ENCODE data around the gene RUVBL2. TPM values are rescaled to one million over a fixed set of nuclear protein-coding genes. Genes with fewer than 3 reads are reported as not detected.
A peak's percentile ranks its signal among the peaks of the same experiment; 100 is the strongest.

Gene RUVBL2
- polyA plus RNA-seq, 1 donor from 2014 or later: 184 TPM

DNA sequence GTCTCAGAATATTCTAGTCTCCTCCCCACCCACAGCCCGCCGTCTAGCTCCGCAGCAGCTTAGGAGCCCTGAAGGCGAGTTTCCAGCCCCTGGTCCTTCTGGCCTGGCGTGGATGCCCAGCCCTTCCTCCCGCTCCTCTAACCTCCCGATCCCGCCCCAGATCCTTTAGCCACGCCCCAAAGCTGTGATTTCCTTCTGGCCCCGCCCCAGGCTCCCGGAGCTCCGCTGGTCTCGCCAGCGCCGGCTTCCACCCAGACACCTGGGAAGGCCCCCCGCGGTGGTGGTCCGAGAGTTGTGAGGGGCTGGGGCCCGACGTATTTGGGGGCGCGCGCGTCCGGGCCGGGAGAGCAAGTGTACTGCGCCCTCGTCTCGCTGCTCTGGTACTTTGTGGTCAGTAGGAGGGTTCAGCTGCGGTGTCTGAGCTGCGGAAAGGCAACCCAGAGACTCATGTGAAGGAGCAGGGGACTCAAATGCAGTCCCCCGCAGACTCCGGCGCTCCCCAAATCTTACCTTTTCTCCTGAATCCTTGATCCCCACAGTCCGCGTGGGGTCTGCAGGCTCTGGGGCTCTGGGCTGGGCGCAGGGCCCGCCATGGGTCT is 64.0 kb downstream of the RUVBL2 start, which contains the start of gene CGB7:
Gene CGB7, minus strand, starts transcription at position 114 of the 599 bp plus-strand sequence. CDS start 2,374 bp downstream, outside the sequence.
- H3K9ac ChIP-seq (ENCODE audit: low read length): no peak within 1 kb of the TSS
- no peak within 1 kb of the TSS for H3K27ac ChIP-seq (ENCODE audit: low read length)
- no peak within 1 kb of the TSS for H3K4me2 ChIP-seq (ENCODE audit: low read length)
- H3K4me3 ChIP-seq (ENCODE audit: low read length): peak within 1 kb of the TSS; percentile 58
- TF ChIP-seq EZH2 (IDR thresholded peaks at IDR 0.05; ENCODE audit: borderline replicate concordance, insufficient read depth, low read length, poor library complexity, severe bottlenecking): no peak
- no peak for TF ChIP-seq TAF1 (IDR thresholded peaks at IDR 0.05; ENCODE audit: low read depth)
- TF ChIP-seq POLR2AphosphoS5 (IDR thresholded peaks at IDR 0.05): no peak
- H2AFZ ChIP-seq (ENCODE audit: low read depth, low read length): no peak within 1 kb of the TSS
- H3K9me2 ChIP-seq (ENCODE audit: insufficient read depth, low read length): no peaks in the 10 kb centered on the region
- H3K9me3 ChIP-seq (ENCODE audit: low read length): no peaks in the 10 kb centered on the region
- no peaks in the 10 kb centered on the region for H4K20me1 ChIP-seq (ENCODE audit: insufficient read depth)
- no peaks in the 10 kb centered on the region for H3K36me3 ChIP-seq (ENCODE audit: insufficient read depth, low read length)
- H3K27me3 ChIP-seq (ENCODE audit: insufficient read depth, low read depth, low read length): peaks cover 32% of the 10 kb centered on the region
- no peaks in the 10 kb centered on the region for H3K79me2 ChIP-seq (replicated peaks; ENCODE audit: insufficient read depth, low read length)
- H3F3A ChIP-seq (ENCODE audit: insufficient read depth, low read length, poor library complexity, severe bottlenecking): no peaks in the 10 kb centered on the region

DNA sequence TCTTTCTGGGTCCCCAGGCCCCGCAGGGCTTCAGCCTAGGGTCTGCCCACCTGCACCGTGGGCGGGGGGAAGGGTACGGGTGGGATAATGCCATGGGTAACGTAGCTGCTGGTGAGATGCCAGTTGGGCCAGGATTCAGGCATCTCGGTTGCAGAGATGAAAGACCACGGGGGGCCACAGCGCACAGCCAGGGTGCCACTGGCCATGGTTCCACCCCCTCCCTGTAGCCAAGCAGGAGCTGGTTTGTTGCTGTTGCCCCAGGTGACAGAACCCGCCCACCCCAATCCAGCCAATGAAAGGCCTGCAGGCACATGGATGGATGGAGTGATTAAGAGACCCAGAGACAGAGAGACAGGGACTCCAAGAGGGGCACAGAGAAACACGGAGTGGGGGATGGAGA is 64.9 kb downstream of the RUVBL2 start:
- H3F3A ChIP-seq (ENCODE audit: insufficient read depth, low read length, poor library complexity, severe bottlenecking): no peaks in the 10 kb centered on the region
- no peak overlapping the region for H3K9ac ChIP-seq (ENCODE audit: low read length)
- H3K36me3 ChIP-seq (ENCODE audit: insufficient read depth, low read length): no peaks in the 10 kb centered on the region
- H3K4me2 ChIP-seq (ENCODE audit: low read length): no peak overlapping the region
- H3K9me2 ChIP-seq (ENCODE audit: insufficient read depth, low read length): no peaks in the 10 kb centered on the region
- TF ChIP-seq, protein P1, sequence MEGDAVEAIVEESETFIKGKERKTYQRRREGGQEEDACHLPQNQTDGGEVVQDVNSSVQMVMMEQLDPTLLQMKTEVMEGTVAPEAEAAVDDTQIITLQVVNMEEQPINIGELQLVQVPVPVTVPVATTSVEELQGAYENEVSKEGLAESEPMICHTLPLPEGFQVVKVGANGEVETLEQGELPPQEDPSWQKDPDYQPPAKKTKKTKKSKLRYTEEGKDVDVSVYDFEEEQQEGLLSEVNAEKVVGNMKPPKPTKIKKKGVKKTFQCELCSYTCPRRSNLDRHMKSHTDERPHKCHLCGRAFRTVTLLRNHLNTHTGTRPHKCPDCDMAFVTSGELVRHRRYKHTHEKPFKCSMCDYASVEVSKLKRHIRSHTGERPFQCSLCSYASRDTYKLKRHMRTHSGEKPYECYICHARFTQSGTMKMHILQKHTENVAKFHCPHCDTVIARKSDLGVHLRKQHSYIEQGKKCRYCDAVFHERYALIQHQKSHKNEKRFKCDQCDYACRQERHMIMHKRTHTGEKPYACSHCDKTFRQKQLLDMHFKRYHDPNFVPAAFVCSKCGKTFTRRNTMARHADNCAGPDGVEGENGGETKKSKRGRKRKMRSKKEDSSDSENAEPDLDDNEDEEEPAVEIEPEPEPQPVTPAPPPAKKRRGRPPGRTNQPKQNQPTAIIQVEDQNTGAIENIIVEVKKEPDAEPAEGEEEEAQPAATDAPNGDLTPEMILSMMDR (IDR thresholded peaks at IDR 0.05; ENCODE audit: poor library complexity, severe bottlenecking): no peak
- TF ChIP-seq EP300 (conservative IDR thresholded peaks at IDR 0.05; ENCODE audit: poor library complexity, severe bottlenecking): no peak
- TF ChIP-seq MXI1 (conservative IDR thresholded peaks at IDR 0.05; ENCODE audit: poor library complexity, severe bottlenecking): no peak
- TF ChIP-seq SMC3 (conservative IDR thresholded peaks at IDR 0.05; ENCODE audit: poor library complexity): no peak
- no peak for TF ChIP-seq TAF1 (IDR thresholded peaks at IDR 0.05; ENCODE audit: low read depth)
- TF ChIP-seq, protein P2, sequence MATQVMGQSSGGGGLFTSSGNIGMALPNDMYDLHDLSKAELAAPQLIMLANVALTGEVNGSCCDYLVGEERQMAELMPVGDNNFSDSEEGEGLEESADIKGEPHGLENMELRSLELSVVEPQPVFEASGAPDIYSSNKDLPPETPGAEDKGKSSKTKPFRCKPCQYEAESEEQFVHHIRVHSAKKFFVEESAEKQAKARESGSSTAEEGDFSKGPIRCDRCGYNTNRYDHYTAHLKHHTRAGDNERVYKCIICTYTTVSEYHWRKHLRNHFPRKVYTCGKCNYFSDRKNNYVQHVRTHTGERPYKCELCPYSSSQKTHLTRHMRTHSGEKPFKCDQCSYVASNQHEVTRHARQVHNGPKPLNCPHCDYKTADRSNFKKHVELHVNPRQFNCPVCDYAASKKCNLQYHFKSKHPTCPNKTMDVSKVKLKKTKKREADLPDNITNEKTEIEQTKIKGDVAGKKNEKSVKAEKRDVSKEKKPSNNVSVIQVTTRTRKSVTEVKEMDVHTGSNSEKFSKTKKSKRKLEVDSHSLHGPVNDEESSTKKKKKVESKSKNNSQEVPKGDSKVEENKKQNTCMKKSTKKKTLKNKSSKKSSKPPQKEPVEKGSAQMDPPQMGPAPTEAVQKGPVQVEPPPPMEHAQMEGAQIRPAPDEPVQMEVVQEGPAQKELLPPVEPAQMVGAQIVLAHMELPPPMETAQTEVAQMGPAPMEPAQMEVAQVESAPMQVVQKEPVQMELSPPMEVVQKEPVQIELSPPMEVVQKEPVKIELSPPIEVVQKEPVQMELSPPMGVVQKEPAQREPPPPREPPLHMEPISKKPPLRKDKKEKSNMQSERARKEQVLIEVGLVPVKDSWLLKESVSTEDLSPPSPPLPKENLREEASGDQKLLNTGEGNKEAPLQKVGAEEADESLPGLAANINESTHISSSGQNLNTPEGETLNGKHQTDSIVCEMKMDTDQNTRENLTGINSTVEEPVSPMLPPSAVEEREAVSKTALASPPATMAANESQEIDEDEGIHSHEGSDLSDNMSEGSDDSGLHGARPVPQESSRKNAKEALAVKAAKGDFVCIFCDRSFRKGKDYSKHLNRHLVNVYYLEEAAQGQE (IDR thresholded peaks at IDR 0.05; ENCODE audit: borderline replicate concordance): no peak
- no peak for TF ChIP-seq POLR2AphosphoS5 (IDR thresholded peaks at IDR 0.05)
- no peak for TF ChIP-seq RAD21 (conservative IDR thresholded peaks at IDR 0.05)
- TF ChIP-seq EZH2 (IDR thresholded peaks at IDR 0.05; ENCODE audit: borderline replicate concordance, insufficient read depth, low read length, poor library complexity, severe bottlenecking): no peak
- H3K9me3 ChIP-seq (ENCODE audit: low read length): no peaks in the 10 kb centered on the region
- H3K27ac ChIP-seq (ENCODE audit: low read length): no peak overlapping the region
- H3K4me3 ChIP-seq (ENCODE audit: low read length): no peak overlapping the region
- H3K27me3 ChIP-seq (ENCODE audit: insufficient read depth, low read depth, low read length): peaks cover 32% of the 10 kb centered on the region
- no peaks in the 10 kb centered on the region for H3K79me2 ChIP-seq (replicated peaks; ENCODE audit: insufficient read depth, low read length)
- H4K20me1 ChIP-seq (ENCODE audit: insufficient read depth): no peaks in the 10 kb centered on the region
- no peak overlapping the region for H2AFZ ChIP-seq (ENCODE audit: low read depth, low read length)

Data from neural cell (in vitro differentiated cells).